IMR-90 (cell line): ENCODE data around the gene ZNF276. TPM values are rescaled to one million over a fixed set of nuclear protein-coding genes. Genes with fewer than 3 reads are reported as not detected.

Source experiments
- ATAC-seq: fragments of 200-7000 bp; cut with Tn5 transposase; 2 replicates; pipeline ENCODE4 v1.9.1; 2020; ENCODE audit warnings: low read depth, mild to moderate bottlenecking, moderate library complexity
- BruUV-seq: library from RNA; stranded (reverse); fragments of 400-500 nt; replicated peaks from 2 replicates; lab custom pipeline; 2021; lab: Mats Ljungman, UMichigan
- CTCF ChIA-PET: fragments of 300-600 bp; formaldehyde crosslinking; extraction: SDS; loops from one replicate; lab custom pipeline; 2021; ENCODE audit warnings: antibody characterized with exemption; lab: Yijun Ruan, JAX
- POLR2A ChIA-PET: fragments of 300-600 bp; sonication (Branson Sonifier 250); formaldehyde crosslinking; loops from one replicate; lab custom pipeline; 2022; ENCODE audit warnings: antibody characterized with exemption; ENCODE audit not compliant: unreplicated experiment; lab: Charles Lee
- DNase-seq: peaks from one replicate; pipeline ENCODE4 v3.0.0; 2013
- H2AFZ ChIP-seq: replicated peaks from 2 replicates; pipeline ENCODE3; 2013; ENCODE audit warnings: low read length, mild to moderate bottlenecking; ENCODE audit not compliant: poor library complexity
- H2AK5ac ChIP-seq: 2 replicates; pipeline ENCODE4 v1.6.1; 2013; ENCODE audit warnings: low read depth, low read length, inconsistent platforms
- H2AK9ac ChIP-seq: replicated peaks from 2 replicates; pipeline ENCODE3; 2013; ENCODE audit warnings: mild to moderate bottlenecking, low read depth, low read length, moderate library complexity; ENCODE audit not compliant: poor library complexity
- H2BK120ac ChIP-seq: 2 replicates; pipeline ENCODE4 v1.6.1; 2013; ENCODE audit warnings: low read depth, low read length, inconsistent platforms
- H2BK15ac ChIP-seq: 3 replicates; pipeline ENCODE4 v1.6.1; 2013; ENCODE audit warnings: low read depth, low read length, inconsistent platforms
- H2BK20ac ChIP-seq: 2 replicates; pipeline ENCODE4 v1.6.1; 2013; ENCODE audit warnings: low read depth, mild to moderate bottlenecking, inconsistent platforms, low read length, moderate library complexity
- H2BK5ac ChIP-seq: 2 replicates; pipeline ENCODE4 v1.6.1; 2013; ENCODE audit warnings: mild to moderate bottlenecking, low read depth, low read length, inconsistent platforms; ENCODE audit not compliant: poor library complexity, severe bottlenecking
- H3K14ac ChIP-seq: replicated peaks from 2 replicates; pipeline ENCODE4 v1.6.1; 2013; ENCODE audit warnings: low read depth, low read length, inconsistent platforms
- H3K18ac ChIP-seq: 2 replicates; pipeline ENCODE4 v1.6.1; 2013; ENCODE audit warnings: low read depth, low read length, control low read depth
- H3K23ac ChIP-seq: 2 replicates; pipeline ENCODE4 v1.6.1; 2013; ENCODE audit warnings: low read depth, low read length, inconsistent platforms
- H3K27ac ChIP-seq: 2 replicates; pipeline ENCODE4 v1.5.1; 2013; ENCODE audit warnings: mild to moderate bottlenecking, control low read depth, low read length; ENCODE audit not compliant: insufficient read depth
- H3K27me3 ChIP-seq: 2 replicates; pipeline ENCODE4 v1.6.1; 2013; ENCODE audit warnings: low read length; ENCODE audit not compliant: control insufficient read depth, insufficient read depth
- H3K36me3 ChIP-seq: 2 replicates; pipeline ENCODE4 v1.6.1; 2013; ENCODE audit warnings: low read length, mixed read lengths; ENCODE audit not compliant: control insufficient read depth, insufficient read depth
- H3K4ac ChIP-seq: 2 replicates; pipeline ENCODE4 v1.6.1; 2013; ENCODE audit warnings: low read depth, low read length, inconsistent platforms
- H3K4me1 ChIP-seq: 2 replicates; pipeline ENCODE4 v1.6.1; 2013; ENCODE audit warnings: low read length, mixed read lengths; ENCODE audit not compliant: control insufficient read depth, insufficient read depth
- H3K4me2 ChIP-seq: 2 replicates; pipeline ENCODE4 v1.6.1; 2013; ENCODE audit warnings: low read depth, mild to moderate bottlenecking, control low read depth, low read length, moderate library complexity
- H3K4me3 ChIP-seq: 2 replicates; pipeline ENCODE4 v1.5.1; 2013; ENCODE audit warnings: low read depth, mild to moderate bottlenecking, control low read depth, low read length, moderate library complexity; ENCODE audit not compliant: insufficient read depth
- H3K56ac ChIP-seq: 2 replicates; pipeline ENCODE4 v1.6.1; 2013; ENCODE audit warnings: low read length, inconsistent platforms; ENCODE audit not compliant: insufficient read depth; ENCODE audit errors: extremely low read depth
- H3K79me1 ChIP-seq, 2 experiments: 2 replicates each; pipeline ENCODE4 v1.6.1; 2013; ENCODE audit warnings: low read length in 2 of 2, inconsistent platforms in 1 of 2, low read depth in 1 of 2
- H3K9ac ChIP-seq: 2 replicates; pipeline ENCODE4 v1.6.1; 2013; ENCODE audit warnings: low read depth, low read length, control low read depth
- H3K9me1 ChIP-seq: 2 replicates; pipeline ENCODE4 v1.6.1; 2013; ENCODE audit warnings: low read length, inconsistent platforms; ENCODE audit not compliant: insufficient read depth
- H3K9me3 ChIP-seq: 2 replicates; pipeline ENCODE4 v1.6.1; 2013; ENCODE audit warnings: low read length; ENCODE audit not compliant: control insufficient read depth, insufficient read depth
- H4K20me1 ChIP-seq: 2 replicates; pipeline ENCODE4 v1.6.1; 2013; ENCODE audit warnings: low read length, inconsistent platforms; ENCODE audit not compliant: insufficient read depth
- H4K5ac ChIP-seq: 2 replicates; pipeline ENCODE4 v1.6.1; 2013; ENCODE audit warnings: mild to moderate bottlenecking, low read depth, low read length, control low read depth
- H4K8ac ChIP-seq, 2 experiments: 2 replicates each; pipeline ENCODE4 v1.6.1; 2013; ENCODE audit warnings: low read depth in 2 of 2, low read length in 2 of 2, control low read depth in 1 of 2, inconsistent platforms in 1 of 2
- H4K91ac ChIP-seq: 2 replicates; pipeline ENCODE4 v1.6.1; 2013; ENCODE audit warnings: low read depth, low read length, inconsistent platforms; ENCODE audit not compliant: insufficient read depth
- BHLHE40 ChIP-seq: fragments of 150-350 bp; IDR thresholded peaks from 2 replicates; pipeline ENCODE4 v1.6.1; 2016; ENCODE audit warnings: mild to moderate bottlenecking, low read depth, low read length
- CEBPB ChIP-seq: IDR thresholded peaks from 2 replicates; pipeline ENCODE4 v1.6.1; 2012; ENCODE audit warnings: low read depth, low read length, improper control_type of control experiment
- CHD1 ChIP-seq: IDR thresholded peaks from 2 replicates; pipeline ENCODE4 v1.6.1; 2012; ENCODE audit warnings: low read depth, low read length, improper control_type of control experiment
- CTCF ChIP-seq: conservative IDR thresholded peaks from 2 replicates; pipeline ENCODE4 v1.5.1; 2012; ENCODE audit warnings: mild to moderate bottlenecking, low read depth, low read length, improper control_type of control experiment
- ELK1 ChIP-seq: fragments of 150-350 bp; IDR thresholded peaks from 2 replicates; pipeline ENCODE4 v1.6.1; 2016; ENCODE audit warnings: low read depth, mild to moderate bottlenecking, low read length, moderate library complexity, borderline replicate concordance
- FOS ChIP-seq: fragments of 150-350 bp; IDR thresholded peaks from 2 replicates; pipeline ENCODE4 v1.6.1; 2016; ENCODE audit warnings: low read depth, low read length
- MAFK ChIP-seq: IDR thresholded peaks from 2 replicates; pipeline ENCODE4 v1.6.1; 2012; ENCODE audit warnings: low read depth, low read length, improper control_type of control experiment
- MAZ ChIP-seq: IDR thresholded peaks from 2 replicates; pipeline ENCODE4 v1.6.1; 2012; ENCODE audit warnings: low read depth, mild to moderate bottlenecking, low read length, improper control_type of control experiment, moderate library complexity, borderline replicate concordance
- MXI1 ChIP-seq: IDR thresholded peaks from 2 replicates; pipeline ENCODE4 v1.6.1; 2012; ENCODE audit warnings: low read depth, mild to moderate bottlenecking, low read length, moderate library complexity, borderline replicate concordance
- NFE2L2 ChIP-seq: fragments of 150-350 bp; IDR thresholded peaks from 2 replicates; pipeline ENCODE4 v1.6.1; 2016; ENCODE audit warnings: low read depth, mild to moderate bottlenecking, low read length
- POLR2A ChIP-seq: IDR thresholded peaks from 2 replicates; pipeline ENCODE4 v1.6.1; 2012; ENCODE audit warnings: mild to moderate bottlenecking, low read depth, low read length
- RAD21 ChIP-seq: IDR thresholded peaks from 2 replicates; pipeline ENCODE4 v1.6.1; 2012; ENCODE audit warnings: low read length, improper control_type of control experiment
- RCOR1 ChIP-seq: IDR thresholded peaks from 2 replicates; pipeline ENCODE4 v1.6.1; 2012; ENCODE audit warnings: mild to moderate bottlenecking, low read length, improper control_type of control experiment; ENCODE audit not compliant: insufficient replicate concordance
- RFX5 ChIP-seq: IDR thresholded peaks from 2 replicates; pipeline ENCODE4 v1.8.0; 2012; ENCODE audit warnings: low read depth, mild to moderate bottlenecking, low read length, moderate library complexity
- SMC3 ChIP-seq: fragments of 150-350 bp; IDR thresholded peaks from 2 replicates; pipeline ENCODE4 v1.6.1; 2016; ENCODE audit warnings: low read depth, mild to moderate bottlenecking, antibody characterized with exemption, low read length, moderate library complexity
- USF2 ChIP-seq: fragments of 150-350 bp; IDR thresholded peaks from 2 replicates; pipeline ENCODE4 v1.6.1; 2017; ENCODE audit warnings: mild to moderate bottlenecking, antibody characterized with exemption, low read length, low read depth
- WGBS, 2 experiments: methylation state at CpG; one replicate each; pipeline versions ENCODE4 v1.1.5 to v1.1.7; 2013; ENCODE audit warnings: missing lambda C conversion rate in 2 of 2; ENCODE audit not compliant: insufficient read length in 1 of 2; ENCODE audit errors: extremely low coverage in 2 of 2; 5-methylcytosine and 5-hydroxymethylcytosine counted together
- dilution Hi-C: fragments of 300-500 bp; cut with HindIII; formaldehyde crosslinking; loops from one replicate; pipeline ENCODE4 v1.14.3; 2018; ENCODE audit warnings: low sequenced_read_pairs; ENCODE audit not compliant: unreplicated experiment
- in situ Hi-C: fragments of 300-500 bp; cut with MboI; formaldehyde crosslinking; loops from 3 replicates; pipeline ENCODE4 v1.14.3; 2019; ENCODE audit warnings: low sequenced_read_pairs, inconsistent platforms, mixed read lengths
- intact Hi-C: fragments of 100-400 bp; cut with micrococcal nuclease; formaldehyde crosslinking; loops from 2 replicates; pipeline ENCODE4 v1.10.0; 2022
- polyA plus RNA-seq, 3 experiments: library from polyadenylated mRNA; depleted of rRNA; stranded (reverse); fragments of >200 nt; gene quantifications; 2 replicates each; pipeline ENCODE4 v1.2.3, GENCODE V29; 2012; ENCODE audit warnings: low replicate concordance in 1 of 3
- total RNA-seq: library from RNA; depleted of rRNA; stranded (reverse); fragments of >200 nt; gene quantifications from 2 replicates; pipeline ENCODE4 v1.2.3, GENCODE V29; 2012

Gene ZNF276
- total and polyA plus RNA-seq, 2 of the 4 experiments (the other 2 are of a cell fraction): 4.1 to 18.6 TPM

GRCh38 chr16:89746043-89746442 is 24.7 kb downstream of the ZNF276 start:
- CTCF ChIA-PET: no interaction called here

More at GRCh38 chr16:89746043-89746442, 24.7 kb downstream of the ZNF276 start:
- H3K27ac ChIP-seq: no peak overlapping the region
- H2AK9ac ChIP-seq: no peak overlapping the region
- H3K23ac ChIP-seq: no peak overlapping the region
- no peak overlapping the region for H3K56ac ChIP-seq
- H2BK120ac ChIP-seq: no peak overlapping the region
- in situ Hi-C loops: no loop called here
- TF ChIP-seq RFX5: no peak
- TF ChIP-seq MAZ: no peak
- TF ChIP-seq CHD1: no peak
- no peak for TF ChIP-seq FOS
- TF ChIP-seq RAD21: no peak
- no peak for TF ChIP-seq MAFK
- TF ChIP-seq POLR2A: no peak
- TF ChIP-seq CEBPB: no peak
- no peak for TF ChIP-seq NFE2L2
- no peak for TF ChIP-seq BHLHE40
- no peak for TF ChIP-seq SMC3
- no peak for TF ChIP-seq MXI1
- no peak for TF ChIP-seq ELK1
- TF ChIP-seq USF2: no peak
- no peak for TF ChIP-seq RCOR1
- no peak for TF ChIP-seq CTCF
- 0 out of 2 replicates have a peak, but pooled peaks cover 4% of the 10 kb centered on the region for H4K20me1 ChIP-seq
- H2BK20ac ChIP-seq: no peak overlapping the region
- no peak for DNase-seq
- no peaks in the 10 kb centered on the region; a peak in 1 of 4 replicates for H3K79me1 ChIP-seq
- no peak overlapping the region for H3K18ac ChIP-seq
- H3K36me3 ChIP-seq: peaks cover 30% of the 10 kb centered on the region
- no peaks in the 10 kb centered on the region for H3K9me3 ChIP-seq
- no peak overlapping the region for H2AFZ ChIP-seq
- no peaks in the 10 kb centered on the region for H3K4me1 ChIP-seq
- dilution Hi-C loops: no loop called here
- no peak overlapping the region for H3K4me3 ChIP-seq
- no peak for ATAC-seq
- no peaks in the 10 kb centered on the region for H3K27me3 ChIP-seq
- H4K5ac ChIP-seq: no peak overlapping the region
- H3K4ac ChIP-seq: no peak overlapping the region
- POLR2A ChIA-PET: no interaction called here
- no peak overlapping the region for H3K14ac ChIP-seq
- H2BK15ac ChIP-seq: no peak overlapping the region
- H3K9me1 ChIP-seq: no peaks in the 10 kb centered on the region
- intact Hi-C loops: no loop called here
- 96% methylated on average over 11 of the region's 15 CpGs; no CpG with 5 or more reads in 1 of the 2 experiments for WGBS, 2 experiments
- H4K8ac ChIP-seq: no peak overlapping the region
- H3K9ac ChIP-seq: no peak overlapping the region
- no peak overlapping the region for H2AK5ac ChIP-seq
- no TSS peak for BruUV-seq
- no peak overlapping the region for H3K4me2 ChIP-seq
- H2BK5ac ChIP-seq: no peak overlapping the region
- H4K91ac ChIP-seq: no peak overlapping the region
